Skeletal muscle cell (primary cell): ENCODE results near the gene KLHL29.
A peak's percentile ranks its signal among the peaks of the same experiment; 100 is the strongest.

Experiments used
- DNase-seq: peaks from one replicate; pipeline ENCODE4 v3.0.0-alpha.2; 2010; ENCODE audit warnings: low read depth
- H3K4me3 ChIP-seq: 2 replicates; pipeline ENCODE4 v1.5.1; 2011; ENCODE audit warnings: low read depth, mild to moderate bottlenecking, control low read depth, low read length, moderate library complexity

The KLHL29 gene

GRCh38 chr2:23606196-23606595 lies 221.2 kb downstream of the KLHL29 start:
- no peak for DNase-seq
- no peak overlapping the region for H3K4me3 ChIP-seq

- no peak overlapping the region for H3K4me3 ChIP-seq
- no peak for DNase-seq
Observed at GRCh38 chr2:23606968-23607367, 222.0 kb downstream of the KLHL29 start.

GRCh38 chr2:23607925-23608324 lies 222.9 kb downstream of the KLHL29 start:
- DNase-seq, result no peak
- no peak overlapping the region for H3K4me3 ChIP-seq

- H3K4me3 ChIP-seq, result no peak overlapping the region
- no peak for DNase-seq
Observed at GRCh38 chr2:23609254-23609653, 224.3 kb downstream of the KLHL29 start.

- no peak overlapping the region for H3K4me3 ChIP-seq
- no peak for DNase-seq
Observed at GRCh38 chr2:23611839-23612238, 226.9 kb downstream of the KLHL29 start.

GRCh38 chr2:23614701-23615100 lies 229.7 kb downstream of the KLHL29 start:
- no peak for DNase-seq
- no peak overlapping the region for H3K4me3 ChIP-seq

GRCh38 chr2:23615216-23616020 lies 230.4 kb downstream of the KLHL29 start:
- no peak overlapping the region for H3K4me3 ChIP-seq
- DNase-seq, result no peak

GRCh38 chr2:23616630-23617029 lies 231.7 kb downstream of the KLHL29 start:
- H3K4me3 ChIP-seq, result no peak overlapping the region

GRCh38 chr2:23617167-23617810 lies 232.3 kb downstream of the KLHL29 start:
- DNase-seq, result peak; percentile 47

More at GRCh38 chr2:23616630-23617029, 231.7 kb downstream of the KLHL29 start:
- no peak for DNase-seq

GRCh38 chr2:23617811-23618215 lies 232.8 kb downstream of the KLHL29 start:
- no peak overlapping the region for H3K4me3 ChIP-seq
- DNase-seq, result no peak

More at GRCh38 chr2:23617167-23617810, 232.3 kb downstream of the KLHL29 start:
- H3K4me3 ChIP-seq, result no peak overlapping the region

GRCh38 chr2:23618265-23618664 lies 233.3 kb downstream of the KLHL29 start:
- H3K4me3 ChIP-seq, result no peak overlapping the region
- no peak for DNase-seq

- DNase-seq, result no peak
- H3K4me3 ChIP-seq, result no peak overlapping the region
Observed at GRCh38 chr2:23618794-23619530, 234.0 kb downstream of the KLHL29 start.

- no peak for DNase-seq
- H3K4me3 ChIP-seq, result no peak overlapping the region
Observed at GRCh38 chr2:23619941-23620340, 235.0 kb downstream of the KLHL29 start.

GRCh38 chr2:23620841-23621341 lies 235.9 kb downstream of the KLHL29 start:
- peak; percentile 40 for DNase-seq
- no peak overlapping the region for H3K4me3 ChIP-seq

- no peak overlapping the region for H3K4me3 ChIP-seq
- no peak for DNase-seq
Observed at GRCh38 chr2:23621616-23622015, 236.6 kb downstream of the KLHL29 start.

GRCh38 chr2:23622466-23622865 lies 237.5 kb downstream of the KLHL29 start:
- no peak for DNase-seq
- no peak overlapping the region for H3K4me3 ChIP-seq

GRCh38 chr2:23622966-23623675 lies 238.1 kb downstream of the KLHL29 start:
- no peak overlapping the region for H3K4me3 ChIP-seq
- no peak for DNase-seq

- no peak for DNase-seq
- no peak overlapping the region for H3K4me3 ChIP-seq
Observed at GRCh38 chr2:23624378-23624777, 239.4 kb downstream of the KLHL29 start.

- DNase-seq, result no peak
- no peak overlapping the region for H3K4me3 ChIP-seq
Observed at GRCh38 chr2:23624915-23625314, 239.9 kb downstream of the KLHL29 start.
